T follicular helper cell (primary cell): ENCODE data around the gene MARVELD1.
A peak's percentile ranks its signal among the peaks of the same experiment; 100 is the strongest.
"Not testable (repeated sequence)": the region's sequence is repeated elsewhere in the genome, so short reads cannot be mapped to it uniquely, and the experiment has no call there.

ENCODE experiments used
- DNase-seq: peaks from one replicate; pipeline ENCODE4 v3.0.0-alpha.2; 2020; ENCODE audit warnings: low read depth

Gene MARVELD1

GRCh38 chr10:97690133-97690532 is 23.4 kb upstream of the MARVELD1 start:
- no peak for DNase-seq

- DNase-seq = not testable (repeated sequence)
These were observed 15.4 kb upstream of the MARVELD1 start for GRCh38 chr10:97698072-97698655.

GRCh38 chr10:97701438-97702069 is 12.0 kb upstream of the MARVELD1 start:
- peak; percentile 20 for DNase-seq

GRCh38 chr10:97703398-97704067 is 10.0 kb upstream of the MARVELD1 start:
- DNase-seq = no peak

GRCh38 chr10:97704341-97704740 is 9.2 kb upstream of the MARVELD1 start:
- no peak for DNase-seq

- DNase-seq = no peak
These were observed 8.4 kb upstream of the MARVELD1 start for GRCh38 chr10:97705006-97705670.

GRCh38 chr10:97707134-97707861 is 6.2 kb upstream of the MARVELD1 start:
- DNase-seq = no peak

- no peak for DNase-seq
These were observed 5.4 kb upstream of the MARVELD1 start for GRCh38 chr10:97708167-97708566.

- peak; percentile 21 for DNase-seq
These were observed 4.3 kb upstream of the MARVELD1 start for GRCh38 chr10:97708976-97709946.

GRCh38 chr10:97711640-97712572 is 1.6 kb upstream of the MARVELD1 start:
- DNase-seq = no peak

- DNase-seq = peak; percentile 28
These were observed 383 bp downstream of the MARVELD1 start for GRCh38 chr10:97713826-97714400.

GRCh38 chr10:97714401-97715258 is 1.1 kb downstream of the MARVELD1 start:
- no peak for DNase-seq

- no peak for DNase-seq
These were observed 1.8 kb downstream of the MARVELD1 start for GRCh38 chr10:97715259-97715874.

GRCh38 chr10:97717627-97718026 is 4.1 kb downstream of the MARVELD1 start:
- no peak for DNase-seq

GRCh38 chr10:97718178-97718577 is 4.6 kb downstream of the MARVELD1 start:
- no peak for DNase-seq

GRCh38 chr10:97718659-97719142 is 5.2 kb downstream of the MARVELD1 start:
- no peak for DNase-seq

- no peak for DNase-seq
These were observed 6.1 kb downstream of the MARVELD1 start for GRCh38 chr10:97719602-97720001.
